Fibroblast of the conjunctiva (primary cell): ENCODE measurements around the gene WWC2.
A peak's percentile ranks its signal among the peaks of the same experiment; 100 is the strongest.

Source experiments
- DNase-seq: peaks from one replicate; pipeline ENCODE4 v3.0.0-alpha.2; 2010; ENCODE audit warnings: low read depth

Gene WWC2

DNA sequence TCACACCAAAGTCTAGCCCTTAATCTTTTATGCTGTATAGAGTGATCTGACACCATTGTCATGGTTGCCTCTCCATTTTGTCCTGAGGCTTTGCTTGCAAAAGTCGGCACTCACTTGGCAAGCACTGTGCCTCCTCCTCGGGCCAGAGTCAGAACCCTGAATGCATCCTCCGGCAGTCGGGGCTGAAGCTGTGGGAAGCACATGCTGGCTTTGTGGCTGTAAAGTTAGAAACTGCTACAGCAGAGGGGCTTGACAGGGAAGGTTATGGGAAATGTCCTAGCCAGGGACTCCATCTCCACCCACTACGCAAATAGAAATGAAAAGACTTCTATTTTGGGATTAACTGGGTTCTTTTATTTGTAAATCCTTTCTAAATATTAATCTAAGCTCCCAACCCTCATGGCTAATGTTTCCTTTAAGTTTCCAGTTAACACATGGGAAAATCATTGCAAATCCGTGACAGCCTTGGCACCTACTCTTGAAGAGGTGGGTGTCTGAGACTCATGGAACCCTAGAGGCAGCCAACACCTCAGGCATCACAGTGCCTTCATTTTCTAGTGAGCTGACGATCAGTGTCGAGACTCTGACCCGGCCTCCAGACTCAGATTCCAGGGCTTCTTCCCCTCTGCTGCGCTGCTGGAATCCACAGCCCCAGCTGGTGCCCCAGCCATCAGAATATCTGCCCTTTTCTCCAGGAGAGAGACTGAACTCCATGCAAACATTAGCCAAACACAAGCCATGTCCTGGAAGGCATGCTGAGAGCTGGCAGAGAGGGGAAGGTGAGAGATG is 231.1 kb downstream of the WWC2 start:
- DNase-seq = no peak

DNA sequence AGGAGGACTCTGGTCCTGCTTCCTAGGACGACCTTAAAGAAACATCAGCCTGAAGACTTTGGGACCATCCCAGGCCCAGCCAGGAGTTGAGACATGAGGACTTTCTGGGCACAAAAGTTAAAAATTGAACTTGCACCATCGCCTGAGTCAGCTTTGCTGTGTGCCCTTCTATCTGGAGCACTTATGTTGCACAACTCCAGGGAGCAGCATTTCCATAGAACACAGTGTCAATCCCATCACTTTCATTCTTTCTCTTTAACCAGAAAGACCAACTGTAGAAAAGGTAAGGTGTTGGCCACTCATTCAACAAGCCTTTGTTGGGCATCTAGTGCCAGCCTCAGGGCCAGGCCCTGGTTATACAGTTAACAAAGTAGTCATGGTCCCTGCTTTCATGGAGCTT is 231.8 kb downstream of the WWC2 start:
- no peak for DNase-seq

DNA sequence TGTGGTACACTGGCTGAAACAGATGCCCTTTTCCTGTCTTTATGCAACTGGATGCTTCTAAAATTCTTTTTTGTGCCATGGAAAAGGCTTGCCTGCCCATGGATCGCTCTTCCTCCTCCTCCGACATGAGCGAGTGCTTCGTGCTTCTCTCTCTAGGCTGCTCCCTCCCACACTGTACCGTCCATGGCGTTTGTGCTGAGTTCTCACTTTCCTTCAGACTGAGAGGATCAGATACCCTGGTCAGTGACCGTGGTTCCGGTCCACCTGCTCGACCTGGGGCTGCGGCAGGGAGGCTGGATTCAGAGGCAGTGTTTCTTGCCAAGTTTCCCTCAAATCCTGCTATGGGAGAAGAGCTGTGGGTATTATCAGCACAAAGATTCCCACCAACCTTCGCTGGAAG is 233.4 kb downstream of the WWC2 start:
- DNase-seq = no peak

DNA sequence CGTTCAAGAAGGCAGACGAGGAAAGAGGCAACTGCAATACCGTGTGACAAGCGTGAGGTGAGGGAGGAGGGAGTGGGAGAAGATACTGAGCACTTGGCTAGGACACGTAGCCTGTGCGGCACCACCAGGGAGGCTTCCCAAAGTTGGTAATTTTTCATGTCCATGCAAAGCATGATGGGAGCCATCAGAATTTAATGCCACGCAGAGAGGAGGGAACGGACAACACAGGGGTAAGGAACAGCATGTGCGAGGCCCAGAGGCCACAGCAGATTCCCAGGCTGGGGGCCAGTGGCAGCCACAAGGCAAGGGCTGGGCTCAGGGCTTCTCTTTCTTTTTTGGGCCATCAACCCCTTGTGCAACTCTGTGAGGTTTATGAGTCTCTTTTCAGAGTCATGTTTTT is 234.1 kb downstream of the WWC2 start:
- no peak for DNase-seq

DNA sequence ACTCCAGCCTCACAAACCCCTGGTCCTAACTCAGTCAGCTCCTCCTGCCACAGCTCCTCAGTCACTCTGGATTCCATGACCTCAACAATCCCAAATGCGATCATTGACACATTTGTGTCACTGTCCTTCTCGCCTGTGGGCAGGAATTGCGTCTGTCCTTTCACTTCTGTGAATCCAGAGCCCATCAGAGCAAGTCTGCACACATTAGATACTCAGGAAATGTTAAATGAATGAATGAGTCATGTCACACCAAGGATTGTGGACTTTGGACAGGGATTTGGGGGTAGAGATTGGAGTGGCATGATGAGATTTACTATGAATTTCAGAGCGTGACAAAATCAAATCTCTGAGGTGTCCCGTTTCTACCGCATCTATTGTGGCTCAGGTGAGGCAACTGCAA is 234.9 kb downstream of the WWC2 start:
- no peak for DNase-seq

DNA sequence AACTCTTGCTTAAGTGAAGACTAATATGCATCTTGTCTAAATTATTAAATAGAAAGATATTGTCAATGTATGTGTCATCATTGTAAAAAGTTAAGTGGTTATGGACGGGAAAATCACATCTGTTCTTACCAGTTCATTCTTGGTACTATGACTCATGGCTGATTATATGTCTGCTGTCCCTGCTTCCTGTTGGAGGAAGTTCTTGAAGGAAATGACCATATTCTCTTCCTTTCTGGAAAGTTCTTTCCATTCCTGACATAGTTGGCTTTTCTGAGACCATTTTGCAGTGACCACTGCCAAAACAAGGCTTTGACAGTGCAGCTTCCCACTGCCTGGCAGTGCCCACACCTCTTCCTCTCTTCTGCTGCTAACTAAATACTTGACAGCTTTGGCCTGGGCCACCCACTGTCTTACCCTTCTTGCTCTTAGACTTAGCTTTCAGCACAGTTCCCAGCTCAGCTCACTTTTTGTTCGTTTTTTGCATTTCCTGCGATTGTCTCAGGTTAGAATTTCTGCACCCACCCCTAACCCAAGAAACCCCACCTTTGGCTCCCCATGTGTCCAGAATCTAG is 236.4 kb downstream of the WWC2 start:
- DNase-seq = peak; percentile 66

DNA sequence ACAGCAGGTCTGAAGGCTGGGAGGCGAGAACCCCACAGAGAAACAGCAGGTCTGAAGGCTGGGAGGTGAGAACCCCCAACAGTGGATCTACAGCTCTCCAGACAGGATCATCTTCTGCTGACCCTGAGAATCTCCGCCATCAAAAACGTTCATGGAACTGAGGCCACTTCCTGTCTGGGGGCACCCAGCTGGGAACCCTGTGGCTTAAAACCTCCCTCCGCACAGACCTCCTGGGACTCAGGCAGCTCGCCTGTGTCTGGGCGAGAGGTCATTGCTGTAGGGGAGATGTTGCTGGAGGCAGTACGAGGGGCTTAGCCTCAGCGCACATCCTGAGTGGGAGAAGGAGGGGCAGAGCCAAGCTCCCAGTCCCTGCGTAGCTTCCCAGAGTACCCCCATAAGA is 238.3 kb downstream of the WWC2 start:
- DNase-seq = no peak

DNA sequence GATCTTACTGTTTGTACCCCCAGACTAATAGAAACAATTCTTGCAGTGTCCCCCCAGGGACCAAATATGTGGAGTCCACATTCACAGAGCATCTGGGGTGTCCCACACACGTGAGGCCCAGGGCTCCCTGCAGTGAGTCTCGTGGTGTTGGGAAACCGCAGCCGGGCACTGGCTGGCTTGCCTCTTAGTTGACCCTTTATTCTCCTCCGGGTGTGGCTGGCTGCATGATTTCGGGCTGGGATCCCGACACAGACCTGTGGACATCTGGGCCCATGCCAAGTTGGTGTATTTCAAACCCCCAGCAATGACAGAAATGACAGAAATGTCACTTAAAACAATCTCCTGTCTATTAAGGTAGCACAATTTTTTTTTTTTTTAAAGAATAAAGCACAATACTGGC is 238.8 kb downstream of the WWC2 start:
- DNase-seq = no peak

DNA sequence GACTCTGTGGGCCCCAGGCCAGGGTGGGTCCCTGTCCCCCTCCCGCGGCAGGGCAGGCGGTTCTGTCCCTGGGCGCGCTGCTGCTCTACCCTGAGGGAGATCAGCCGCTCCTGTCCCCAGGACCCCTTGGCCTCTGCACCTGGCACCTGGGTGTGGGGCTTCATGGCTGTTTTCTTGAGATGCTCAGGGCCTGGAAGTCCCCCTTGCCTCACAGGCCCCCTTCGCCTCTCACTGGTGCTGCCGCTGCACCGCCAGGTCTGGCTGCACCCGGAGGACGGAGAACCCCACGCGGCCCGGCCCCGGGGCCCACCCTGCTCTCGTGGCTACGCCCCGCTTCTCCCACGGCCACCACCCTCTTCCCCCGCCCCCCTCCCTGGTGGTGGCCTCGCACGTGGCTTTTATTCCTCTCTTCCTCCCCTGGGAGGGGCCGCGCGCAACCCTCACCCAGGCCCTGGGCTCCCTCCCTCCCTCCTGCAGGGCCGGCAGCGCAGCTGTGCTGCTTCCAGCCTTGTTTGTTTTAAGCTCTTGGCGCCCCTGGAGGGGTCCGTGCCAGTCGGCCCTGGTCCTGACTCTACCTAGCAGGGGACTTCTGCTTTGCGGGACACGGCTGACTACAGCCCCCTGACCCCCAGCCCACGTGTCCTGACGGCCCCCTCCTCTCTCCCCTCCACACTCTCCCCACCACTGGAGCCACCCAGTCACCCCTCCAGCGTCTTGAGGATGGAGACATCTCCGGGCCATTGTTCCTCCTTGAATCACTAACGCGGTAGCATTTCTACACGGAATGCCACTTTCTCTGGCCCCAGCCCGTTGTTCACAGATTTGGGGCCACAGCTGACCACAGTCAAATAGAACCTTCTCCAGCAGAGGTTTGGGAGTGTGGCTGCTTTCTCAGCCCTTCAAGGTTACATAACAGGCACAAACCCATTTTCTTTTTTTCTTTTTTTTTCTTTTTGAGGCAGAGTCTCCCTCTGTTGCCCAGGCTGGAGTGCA is 243.8 kb downstream of the WWC2 start:
- no peak for DNase-seq

DNA sequence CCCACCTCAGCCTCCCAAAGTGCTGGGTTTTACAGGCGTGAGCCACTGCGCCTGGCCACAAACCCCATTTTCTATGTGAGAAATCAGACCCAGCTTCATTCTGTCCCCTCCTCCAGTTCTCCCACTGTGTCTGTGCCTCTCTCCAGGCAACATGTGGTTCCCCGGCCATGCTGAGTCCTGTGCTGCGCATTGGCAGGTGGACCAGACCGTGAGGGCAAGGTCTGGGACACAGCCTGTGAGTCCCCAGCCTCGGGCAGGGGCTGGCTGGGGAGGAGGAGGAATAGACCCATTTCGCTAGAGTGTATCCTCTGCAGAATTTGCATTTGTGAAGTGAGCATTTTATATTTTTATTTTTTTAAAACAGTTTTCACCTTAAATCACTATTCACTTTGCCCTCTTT is 244.7 kb downstream of the WWC2 start:
- no peak for DNase-seq

DNA sequence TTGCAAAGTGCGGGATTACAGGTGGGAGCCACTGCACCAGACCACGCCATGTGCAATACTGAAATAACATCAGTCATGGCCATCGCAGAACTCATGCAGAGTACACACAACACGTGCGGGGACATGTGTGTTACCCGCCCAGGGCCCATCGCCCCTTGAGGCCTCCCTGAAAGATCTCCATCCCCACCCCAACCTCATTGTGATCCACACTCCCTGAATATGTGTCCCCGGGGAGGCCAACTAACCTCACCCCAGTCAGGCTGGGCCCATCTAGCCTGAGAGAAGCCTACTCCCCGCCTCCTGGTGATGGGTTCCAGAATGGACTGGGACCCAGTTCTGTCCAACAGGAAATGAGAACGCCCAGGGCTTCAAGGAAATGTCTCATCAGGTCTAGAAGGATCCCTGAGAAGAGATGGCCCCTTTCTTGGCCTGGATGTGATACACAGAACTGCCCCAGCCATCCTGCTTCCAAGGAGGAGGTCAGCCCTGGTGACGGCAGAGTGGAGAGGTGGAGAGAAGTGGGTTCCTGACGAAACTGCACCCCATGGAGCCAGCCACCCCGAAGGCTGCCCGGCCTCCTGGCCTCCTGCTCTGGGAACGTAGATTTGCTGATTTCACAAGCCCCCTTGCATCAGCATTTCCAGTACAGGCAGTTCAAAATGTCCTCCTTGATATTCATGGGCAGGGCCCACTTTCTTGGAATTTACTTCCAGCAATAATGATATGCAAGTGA is 245.6 kb downstream of the WWC2 start:
- no peak for DNase-seq

DNA sequence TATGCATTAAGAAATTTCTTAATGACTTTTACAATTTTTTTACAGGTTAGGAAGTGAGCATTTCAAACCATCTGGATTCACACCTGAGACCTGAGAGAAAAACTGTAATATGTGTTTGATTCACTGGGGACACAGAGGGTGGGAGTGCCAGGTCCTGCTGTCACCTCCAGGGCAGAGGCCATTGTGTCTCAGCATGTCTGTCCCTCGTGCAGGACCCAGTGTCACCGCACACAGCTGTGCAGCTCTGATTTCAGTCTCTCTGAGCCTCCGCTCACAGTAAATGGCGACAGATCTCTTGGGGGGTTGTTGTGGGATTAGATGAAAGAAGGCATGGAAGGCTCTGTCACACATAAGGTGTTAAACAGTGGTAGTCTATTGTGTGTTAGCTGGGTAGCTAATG is 246.2 kb downstream of the WWC2 start:
- no peak for DNase-seq

DNA sequence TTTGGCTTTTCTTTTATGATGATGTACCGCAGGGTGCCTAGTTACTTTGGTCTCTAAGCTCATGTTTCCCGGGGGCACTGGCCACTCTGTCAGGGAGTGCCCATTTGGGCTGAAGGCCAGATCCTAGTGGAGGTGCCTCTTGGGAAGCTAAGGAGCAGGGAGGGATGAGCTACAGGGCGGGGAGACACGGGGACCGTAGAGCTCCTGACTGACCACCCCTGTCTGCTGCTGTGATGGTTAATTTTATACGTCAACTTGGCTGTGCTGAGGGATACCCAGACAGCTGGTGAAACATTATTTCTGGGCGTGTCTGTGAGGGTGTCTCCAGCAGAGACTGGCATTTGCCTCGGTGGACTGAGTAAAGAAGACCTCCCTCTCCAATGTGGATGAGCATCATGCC is 248.1 kb downstream of the WWC2 start:
- no peak for DNase-seq

DNA sequence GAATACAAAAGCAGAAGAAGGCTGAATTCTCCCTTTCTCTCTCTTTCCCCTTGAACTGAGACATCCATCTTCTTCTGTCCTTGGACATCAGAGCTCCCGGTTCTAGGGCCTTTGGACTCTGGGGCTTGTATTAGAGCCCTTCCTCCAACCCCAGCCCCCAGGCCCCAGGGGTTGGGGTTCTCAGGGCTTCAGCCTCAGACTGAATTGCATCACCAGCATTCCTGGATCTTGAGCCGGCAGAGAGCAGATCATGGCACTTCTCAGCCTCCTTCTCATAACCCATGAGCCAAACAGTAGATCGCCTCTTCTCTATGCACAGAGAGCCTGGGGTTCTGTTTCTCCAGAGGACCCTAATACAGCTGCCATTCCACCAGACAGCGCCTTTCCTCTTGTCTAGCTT is 248.5 kb downstream of the WWC2 start:
- no peak for DNase-seq

DNA sequence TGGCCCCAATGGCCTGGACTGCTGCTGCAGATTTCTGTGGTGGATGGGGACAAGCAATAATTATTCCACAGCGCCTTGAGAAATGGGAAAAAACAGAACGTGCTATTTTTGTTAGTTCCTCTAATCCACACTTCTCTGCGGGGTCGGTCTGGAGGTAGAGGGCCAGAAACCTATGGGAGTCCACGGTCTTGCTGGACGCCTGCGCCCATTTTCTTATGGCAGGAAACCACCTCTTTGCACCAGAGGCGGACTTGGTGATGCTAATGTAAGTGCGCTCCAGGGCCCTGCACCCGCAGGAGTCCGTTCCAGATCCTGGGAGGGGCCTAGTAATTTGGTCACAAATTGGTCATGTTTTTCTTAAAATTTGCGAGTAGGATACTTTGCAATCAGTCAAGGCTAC is 249.1 kb downstream of the WWC2 start:
- no peak for DNase-seq

DNA sequence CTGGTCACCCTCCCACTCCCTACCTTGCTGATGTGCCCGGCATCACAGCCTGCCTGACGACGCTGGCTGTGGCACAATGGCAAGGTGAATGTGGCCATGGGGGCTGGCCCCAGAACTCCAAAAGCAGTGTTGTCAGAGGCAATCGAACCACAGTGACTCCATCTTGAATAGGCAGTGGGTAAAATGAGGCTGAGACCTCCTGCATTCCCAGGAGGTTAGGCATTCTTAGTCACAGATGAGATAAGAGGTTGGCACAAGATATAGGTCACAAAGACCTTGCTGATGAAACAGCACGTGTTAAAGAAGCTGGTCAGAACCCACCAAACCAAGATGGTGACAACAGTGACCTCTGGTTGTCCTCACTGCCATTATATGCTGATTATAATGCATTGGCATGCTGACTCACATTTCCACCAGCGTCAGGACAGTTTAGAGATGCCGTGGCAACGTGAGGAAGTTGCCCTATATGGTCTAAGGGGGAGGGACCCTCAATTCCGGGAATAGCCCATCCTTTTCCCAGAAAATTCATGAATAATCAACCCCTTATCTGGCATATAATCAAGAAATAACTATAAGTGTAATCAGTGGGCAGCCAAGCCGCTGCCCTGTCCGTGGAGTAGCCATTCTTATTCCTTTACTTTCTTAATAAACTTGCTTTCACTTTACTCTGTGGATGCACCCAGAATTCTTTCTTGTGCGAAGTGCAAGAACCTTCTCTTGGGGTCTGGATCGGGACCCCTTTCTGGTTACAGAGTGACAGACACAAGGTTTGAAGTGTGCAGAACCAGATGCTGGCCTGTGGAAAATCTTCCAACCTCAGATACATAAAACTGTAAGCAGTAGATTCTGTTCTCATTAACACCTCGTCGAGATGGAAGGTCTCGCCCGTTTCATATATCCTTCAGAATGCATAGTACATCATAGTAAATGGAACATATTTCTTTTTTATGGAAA is 249.9 kb downstream of the WWC2 start:
- peak; percentile 70 for DNase-seq

DNA sequence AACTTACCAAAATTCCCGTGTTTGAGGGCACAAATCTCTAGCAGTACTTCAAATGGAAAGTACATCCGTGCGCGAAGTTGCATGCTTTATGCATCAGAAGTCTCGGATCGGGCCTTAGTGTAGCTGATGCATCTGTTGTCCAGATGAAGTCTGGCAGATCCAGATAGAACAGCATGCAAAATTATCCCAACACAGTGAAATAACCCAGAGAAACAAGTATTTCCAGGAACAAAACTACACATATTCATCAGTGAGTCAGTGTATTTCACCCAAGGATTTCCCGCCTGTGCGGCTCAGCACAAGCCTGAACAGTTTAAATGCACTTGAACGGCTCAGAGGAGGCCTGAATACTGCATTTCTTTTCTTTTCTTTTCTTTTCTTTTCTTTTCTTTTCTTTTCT is 250.6 kb downstream of the WWC2 start:
- DNase-seq = peak; percentile 60

DNA sequence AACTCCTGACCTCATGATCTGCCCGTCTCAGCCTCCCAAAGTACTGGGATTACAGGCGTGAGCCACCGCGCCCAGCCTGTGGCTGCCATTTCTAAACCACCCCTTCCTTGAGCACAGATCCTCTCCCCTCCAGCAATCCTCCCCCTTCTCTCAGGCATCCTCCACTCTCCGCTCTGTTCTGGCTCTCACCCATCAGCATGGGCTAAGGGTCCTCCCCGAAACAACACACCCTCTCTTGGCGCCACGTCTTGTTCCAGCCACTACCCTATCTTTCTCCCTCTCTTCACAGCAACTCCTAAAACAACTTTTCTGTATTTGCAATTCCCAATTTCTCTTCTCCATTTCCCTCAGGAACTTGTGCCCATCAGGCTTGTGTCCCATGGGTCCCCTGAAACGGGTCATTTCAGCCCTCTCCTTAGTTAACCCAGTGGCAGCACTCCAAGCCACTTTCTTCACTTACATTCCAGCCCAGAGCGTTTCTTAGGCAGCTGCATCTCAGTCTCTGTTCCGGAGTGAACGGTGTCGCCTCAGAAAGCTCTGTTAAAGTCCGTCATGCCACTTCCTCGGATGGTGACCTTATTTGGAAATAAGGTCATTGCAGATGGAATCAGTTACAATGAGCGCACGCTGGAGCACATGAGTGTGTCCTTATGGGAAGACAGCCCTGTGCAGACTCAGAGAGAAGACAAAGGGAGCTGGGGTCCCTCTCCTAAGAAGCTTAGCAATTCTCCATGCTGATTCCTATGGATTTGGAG is 251.4 kb downstream of the WWC2 start:
- DNase-seq = no peak

DNA sequence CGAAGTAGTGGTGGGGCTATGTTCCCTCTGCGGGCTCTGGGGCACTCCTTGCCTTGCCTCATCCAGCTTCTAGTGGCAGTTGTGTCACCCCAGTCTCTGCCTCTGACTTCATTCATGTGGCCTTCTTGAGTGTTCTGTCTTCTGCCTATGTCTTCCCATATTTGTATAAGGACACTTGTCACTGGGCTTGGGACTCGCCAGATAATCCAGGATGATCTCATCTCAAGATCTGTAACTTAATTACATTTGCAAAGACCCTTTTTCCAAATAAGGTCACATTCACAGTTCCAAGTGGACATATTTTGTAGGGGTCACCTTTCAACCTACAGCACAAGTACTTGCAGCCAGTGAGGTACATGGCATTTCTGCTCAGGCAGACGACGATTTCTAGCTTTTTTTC is 253.5 kb downstream of the WWC2 start:
- no peak for DNase-seq

DNA sequence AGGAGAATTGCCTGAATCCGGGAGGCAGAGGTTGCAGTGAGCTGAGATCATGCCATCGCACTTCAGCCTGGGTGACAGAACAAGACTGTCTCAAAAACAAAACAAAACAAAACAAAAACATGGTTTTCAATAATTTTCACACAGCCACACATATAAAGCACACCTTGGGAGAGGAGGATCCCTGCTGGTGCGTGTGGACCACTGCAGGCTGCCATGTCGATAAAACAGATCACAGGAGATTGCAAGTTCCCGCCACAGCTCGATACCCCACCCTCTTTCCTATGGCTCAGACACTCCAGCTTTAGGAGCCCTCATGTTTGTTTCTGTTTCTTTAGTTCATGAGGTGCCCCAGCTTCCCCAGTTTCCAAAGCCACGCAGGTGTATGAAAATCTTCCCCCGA is 254.5 kb downstream of the WWC2 start:
- DNase-seq = no peak
